K562 (cell line): Measurements from ENCODE around the gene COBLL1. TPM values are rescaled to one million over a fixed set of nuclear protein-coding genes. Genes with fewer than 3 reads are reported as not detected.

Source experiments
- ATAC-seq: fragments of 200-7000 bp; cut with Tn5 transposase; 3 replicates; pipeline ENCODE4 v1.9.1; 2020; ENCODE audit warnings: moderate library complexity
- BruUV-seq: library from RNA; stranded (reverse); fragments of 400-500 nt; replicated peaks from 2 replicates; lab custom pipeline; 2021; lab: Mats Ljungman, UMichigan
- CTCF ChIA-PET: fragments of 300-600 bp; formaldehyde crosslinking; extraction: SDS; loops from one replicate; lab custom pipeline; 2021; ENCODE audit warnings: low intra/inter-chr PET ratio; lab: Yijun Ruan, JAX
- POLR2A ChIA-PET: fragments of 300-600, 350-650 bp; sonication (Branson Sonifier 250); formaldehyde crosslinking; extraction: SDS; loops from one replicate; lab custom pipeline; 2021; ENCODE audit warnings: antibody characterized with exemption, inconsistent platforms; lab: Yijun Ruan, JAX
- DNase-seq, 4 experiments: peaks; one replicate each; pipeline versions ENCODE4 v3.0.0 to v3.0.0-alpha.2; 2011 to 2018; ENCODE audit warnings: low spot score in 3 of 4, mixed read lengths in 3 of 4; ENCODE audit errors: extremely low read depth in 1 of 4
- FAIRE-seq: peaks from 2 replicates; lab custom pipeline; 2011; peaks lifted over from hg19 to GRCh38; lab: Jason Lieb, UNC
- H2AFZ ChIP-seq: 2 replicates; pipeline ENCODE4 v1.6.0; 2011; ENCODE audit warnings: low read depth, low read length, control low read depth, inconsistent platforms
- H3K27ac ChIP-seq: fragments of 200-600 bp; 3 replicates; pipeline ENCODE4 v1.8.0; 2011; ENCODE audit warnings: low read depth, mild to moderate bottlenecking, control low read depth, inconsistent platforms, low read length, moderate library complexity, mixed read lengths; ENCODE audit errors: extremely low read depth
- H3K27me3 ChIP-seq, 2 experiments: fragments of 300-600 bp in 1 of 2; 2 replicates in 1 of 2; 3 replicates in 1 of 2; pipeline versions ENCODE4 v1.6.0 to v1.8.0; 2011; ENCODE audit warnings: inconsistent platforms in 2 of 2, low read length in 2 of 2, mild to moderate bottlenecking in 1 of 2, mixed read lengths in 1 of 2, moderate library complexity in 1 of 2; ENCODE audit not compliant: control insufficient read depth in 2 of 2, insufficient read depth in 2 of 2
- H3K36me3 ChIP-seq: fragments of 300-600 bp; 3 replicates; pipeline ENCODE4 v1.8.0; 2011; ENCODE audit warnings: mild to moderate bottlenecking, low read length, inconsistent platforms; ENCODE audit not compliant: control insufficient read depth, insufficient read depth
- H3K4me1 ChIP-seq, 2 experiments: fragments of 200-600 bp in 1 of 2; replicated peaks in 1 of 2; 2 replicates in 1 of 2; 3 replicates in 1 of 2; pipeline versions ENCODE4 v1.5.1 to v1.8.0; 2011; ENCODE audit warnings: inconsistent platforms in 2 of 2, low read length in 2 of 2, mild to moderate bottlenecking in 1 of 2, mixed read lengths in 1 of 2, moderate library complexity in 1 of 2; ENCODE audit not compliant: control insufficient read depth in 2 of 2, insufficient read depth in 2 of 2
- H3K4me2 ChIP-seq: 2 replicates; pipeline ENCODE4 v1.6.1; 2011; ENCODE audit warnings: low read length, control low read depth, inconsistent platforms, mixed read lengths; ENCODE audit not compliant: insufficient read depth
- H3K4me3 ChIP-seq: fragments of 200-600 bp; sonication (generic), shearing (Covaris generic); 2 replicates; pipeline ENCODE4 v1.5.1; 2016; ENCODE audit warnings: control low read depth, inconsistent platforms
- H3K79me2 ChIP-seq: fragments of 200-600 bp; 3 replicates; pipeline ENCODE4 v1.8.0; 2011; ENCODE audit warnings: low read length, inconsistent platforms; ENCODE audit not compliant: control insufficient read depth, insufficient read depth
- H3K9ac ChIP-seq, 2 experiments: 2 replicates each; pipeline versions ENCODE4 v1.6.0 to v1.6.1; 2011; ENCODE audit warnings: low read depth in 2 of 2, low read length in 2 of 2, control low read depth in 1 of 2, inconsistent platforms in 1 of 2, mild to moderate bottlenecking in 1 of 2, mixed read lengths in 1 of 2; ENCODE audit not compliant: insufficient read depth in 1 of 2
- H3K9me1 ChIP-seq: one replicate; pipeline ENCODE4 v1.6.0; 2011; ENCODE audit warnings: inconsistent platforms, mild to moderate bottlenecking, low read length, moderate library complexity; ENCODE audit not compliant: control insufficient read depth, insufficient read depth
- H3K9me3 ChIP-seq: replicated peaks from 2 replicates; pipeline ENCODE4 v1.5.1; 2011; ENCODE audit warnings: low read depth, low read length, inconsistent platforms; ENCODE audit not compliant: control insufficient read depth, insufficient read depth
- H4K20me1 ChIP-seq: replicated peaks from 2 replicates; pipeline ENCODE4 v1.6.1; 2011; ENCODE audit warnings: low read length, inconsistent platforms, mixed read lengths; ENCODE audit not compliant: control insufficient read depth, insufficient read depth
- NFRKB ChIP-seq: fragments of 450-650 bp; IDR thresholded peaks from 2 replicates; pipeline ENCODE4 v1.6.1; 2016; ENCODE audit warnings: low read depth
- RERE ChIP-seq: sonication (generic); formaldehyde crosslinking; IDR thresholded peaks from 2 replicates; pipeline ENCODE4 v1.8.0; 2023; ENCODE audit warnings: missing genetic modification reagents, mild to moderate bottlenecking, borderline replicate concordance
- THAP12 ChIP-seq: fragments of 250-450 bp; sonication (Bioruptor Pico); IDR thresholded peaks from 2 replicates; pipeline ENCODE4 v1.9.0; 2021; ENCODE audit warnings: mild to moderate bottlenecking, inconsistent platforms
- YY1 ChIP-seq, 3 experiments: IDR thresholded peaks; 2 replicates each; pipeline ENCODE4 v1.6.1; 2011; ENCODE audit warnings: low read length in 2 of 3, mild to moderate bottlenecking in 2 of 3, moderate library complexity in 2 of 3, borderline replicate concordance in 1 of 3, control low read depth in 1 of 3, low read depth in 1 of 3; ENCODE audit not compliant: insufficient read depth in 3 of 3, insufficient replicate concordance in 2 of 3, control insufficient read depth in 1 of 3, insufficient read length in 1 of 3; ENCODE audit errors: extremely low read depth in 1 of 3
- ZNF197 ChIP-seq: fragments of 200-800 bp; sonication (Bioruptor generic); IDR thresholded peaks from 2 replicates; pipeline ENCODE4 v1.6.1; 2016; ENCODE audit warnings: low read depth, missing genetic modification characterization, missing compliant biosample characterization
- ZNF75A ChIP-seq: fragments of 450-650 bp; formaldehyde crosslinking; IDR thresholded peaks from 2 replicates; pipeline ENCODE4 v1.4.0; 2020; ENCODE audit warnings: mild to moderate bottlenecking
- WGBS: fragments of 100-300 bp; shearing (Covaris generic); methylation state at CpG from one replicate; pipeline ENCODE4 v1.1.6; 2016; ENCODE audit warnings: low coverage, mixed read lengths; ENCODE audit not compliant: insufficient coverage; ENCODE audit errors: missing lambda C conversion rate; 5-methylcytosine and 5-hydroxymethylcytosine counted together
- in situ Hi-C: fragments of 300-500 bp; cut with MboI; formaldehyde crosslinking; loops from 4 replicates; pipeline ENCODE4 v1.15.0; 2018; ENCODE audit warnings: inconsistent platforms, mixed read lengths
- intact Hi-C: fragments of 100-400 bp; cut with micrococcal nuclease; formaldehyde crosslinking; loops from 2 replicates; pipeline ENCODE4 v1.14.2; 2022
- polyA plus RNA-seq, 8 experiments: library from polyadenylated mRNA; depleted of rRNA in 4 of 8; stranded (reverse) in 5 of 8; unstranded in 3 of 8; fragments of >200 nt; fragmentation: Nextera tagmentation in 2 of 8; fragmentation: Illumina TruSeq in 1 of 8; extraction: Ambion mirVana in 2 of 8; extraction: Trizol in 1 of 8; gene quantifications; 2 replicates each; pipeline versions ENCODE4 v1.2.1 to v1.2.3, GENCODE V29; 2011 to 2014; ENCODE audit warnings: inconsistent platforms in 1 of 8, missing spikeins in 1 of 8
- total RNA-seq, 7 experiments: library from RNA; depleted of rRNA in 6 of 7; stranded (reverse); fragments of >200 nt in 6 of 7; fragmentation: Illumina TruSeq in 2 of 7; extraction: Trizol in 2 of 7; gene quantifications; 2 replicates each; pipeline versions ENCODE4 v1.2.1 to v1.2.3, GENCODE V29; 2011 to 2021; ENCODE audit warnings: low replicate concordance in 1 of 7

The COBLL1 gene
- total and polyA plus RNA-seq, 9 of the 15 experiments (the other 6 are each of a cell fraction or from before 2014, with no cell fraction given) = 0.07 to 1.6 (median 0.71) TPM

- FAIRE-seq (no peak), DNase-seq (no peak), ATAC-seq (no peak)
- no peaks in the 10 kb centered on the region for H3K9me1 ChIP-seq
- no peak overlapping the region for H3K9ac ChIP-seq
- in situ Hi-C loops = no loop called here
- no peaks in the 10 kb centered on the region for H3K27me3 ChIP-seq
- no TSS peak for BruUV-seq
- H3K27ac ChIP-seq = no peak overlapping the region
- H3K9me3 ChIP-seq = no peaks in the 10 kb centered on the region
- WGBS = 0% methylated on average over 4 of the region's 4 CpGs
- ChIA-PET CTCF (no interaction called here), POLR2A (no interaction called here)
- H2AFZ ChIP-seq = no peak overlapping the region
- no peak overlapping the region for H3K4me2 ChIP-seq
- no peaks in the 10 kb centered on the region for H3K4me1 ChIP-seq
- H3K4me3 ChIP-seq = no peak overlapping the region
- no peaks in the 10 kb centered on the region for H3K79me2 ChIP-seq
- H4K20me1 ChIP-seq = no peaks in the 10 kb centered on the region
- H3K36me3 ChIP-seq = no peaks in the 10 kb centered on the region
- no peak for TF ChIP-seq NFRKB
- TF ChIP-seq THAP12 (CRISPR knock-in tag) = no peak
- TF ChIP-seq, all 486 proteins: peak for 0
- intact Hi-C loops = no loop called here
Measured at GRCh38 chr2:164831887-164832286, 9.7 kb downstream of the COBLL1 start.

DNA sequence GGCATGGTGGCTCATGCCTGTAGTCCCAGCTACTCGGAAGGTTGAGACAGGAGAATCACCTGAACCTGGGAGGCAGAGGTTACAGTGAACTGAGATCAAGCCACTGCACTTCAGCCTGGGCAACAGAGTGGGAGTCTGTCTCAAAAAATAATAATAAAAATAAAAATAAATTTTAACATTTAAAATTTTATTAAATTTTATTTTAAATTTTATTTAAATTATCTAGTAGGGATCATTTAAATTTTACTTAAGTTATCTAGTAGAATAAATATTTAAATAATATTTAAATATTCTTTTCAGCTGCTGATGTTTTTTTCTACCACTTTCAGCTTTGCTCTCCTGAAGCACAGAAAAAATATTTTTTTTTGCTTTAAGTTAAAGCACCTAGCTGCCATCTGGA, 10.4 kb downstream of the COBLL1 start:
- CTCF ChIA-PET = no interaction called here
- no peak for TF ChIP-seq RERE
- TF ChIP-seq ZNF75A (CRISPR knock-in tag) = no peak
- TF ChIP-seq YY1 (IDR thresholded peaks at IDR 0.05; ENCODE audit: borderline replicate concordance in 1 of 3, control insufficient read depth in 1 of 3, extremely low read depth in 1 of 3, insufficient read depth in 3 of 3, insufficient read length in 1 of 3, insufficient replicate concordance in 2 of 3, low read depth in 1 of 3, low read length in 2 of 3) = no peak
- TF ChIP-seq ZNF197 (CRISPR knock-in tag) = no peak

More for the DNA sequence above, 10.4 kb downstream of the COBLL1 start:
- H3K9ac ChIP-seq = no peak overlapping the region
- H3K27ac ChIP-seq = no peak overlapping the region
- DNase-seq = no peak
- no peaks in the 10 kb centered on the region for H3K4me1 ChIP-seq
- POLR2A ChIA-PET = no interaction called here
- no peak overlapping the region for H2AFZ ChIP-seq
- H3K9me1 ChIP-seq = no peaks in the 10 kb centered on the region
- no peaks in the 10 kb centered on the region for H3K36me3 ChIP-seq
- H4K20me1 ChIP-seq = no peaks in the 10 kb centered on the region
- H3K4me3 ChIP-seq = no peak overlapping the region
- intact Hi-C loops (no loop called here), in situ Hi-C loops (no loop called here)
- no TSS peak for BruUV-seq
- FAIRE-seq = no peak
- no peak for ATAC-seq
- 8% methylated on average over 1 of the region's 1 CpG for WGBS
- H3K27me3 ChIP-seq = no peaks in the 10 kb centered on the region
- H3K9me3 ChIP-seq = 0 out of 2 replicates have a peak, but pooled peaks cover 2% of the 10 kb centered on the region
- H3K4me2 ChIP-seq = no peak overlapping the region
- H3K79me2 ChIP-seq = no peaks in the 10 kb centered on the region
